ENCODE data around the gene CNTN5. TPM values are rescaled to one million over a fixed set of nuclear protein-coding genes. Genes with fewer than 3 reads are reported as not detected.

CNTN5 gene
- total RNA-seq, 2 donors from 2014 or later = not detected

DNA sequence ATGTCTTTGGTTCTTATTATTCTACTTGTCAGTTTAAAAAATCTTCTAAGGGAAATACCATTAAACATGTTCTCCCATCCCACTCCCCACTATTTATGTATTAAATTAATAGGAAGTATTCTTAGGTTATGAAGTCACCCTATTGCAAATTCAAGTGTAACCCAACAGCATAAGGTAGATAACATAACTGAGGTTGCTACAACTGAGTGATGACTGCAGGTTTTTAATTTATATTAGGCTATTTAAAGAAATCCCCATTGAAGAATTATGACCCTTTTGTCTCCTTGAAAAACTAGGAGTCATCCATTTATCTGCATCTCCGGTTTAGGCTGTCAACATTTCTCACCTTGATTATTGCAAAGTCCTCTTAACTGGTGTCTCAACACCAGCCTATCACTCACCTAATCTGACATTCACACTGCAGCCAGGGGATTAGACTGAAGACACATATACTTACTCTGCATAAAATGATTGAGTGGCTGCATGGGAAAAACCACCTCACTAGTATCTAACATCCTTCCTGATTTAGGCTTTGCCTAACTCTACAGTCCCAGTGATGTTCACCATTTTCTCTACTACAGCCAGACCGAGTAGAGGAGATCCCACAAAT lies 649.4 kb downstream of the CNTN5 start:
- Mint-ChIP-seq H3K9me3 (peaks cover 13% of the 10 kb centered on the region), H3K4me1 (no peaks in the 10 kb centered on the region), H3K27ac (no peak overlapping the region), H3K36me3 (ENCODE audit: low read depth) (no peaks in the 10 kb centered on the region), H3K27me3 (no peaks in the 10 kb centered on the region), H3K4me3 (no peak overlapping the region)
- no peak for ATAC-seq (replicated peaks)

- Mint-ChIP-seq H3K36me3 (ENCODE audit: low read depth) (no peaks in the 10 kb centered on the region), H3K27ac (no peak overlapping the region), H3K27me3 (no peaks in the 10 kb centered on the region), H3K4me3 (no peak overlapping the region), H3K4me1 (no peaks in the 10 kb centered on the region), H3K9me3 (peaks cover 13% of the 10 kb centered on the region)
- ATAC-seq (replicated peaks) = no peak
Observed at GRCh38 chr11:99671808-99672409, 651.2 kb downstream of the CNTN5 start.

DNA sequence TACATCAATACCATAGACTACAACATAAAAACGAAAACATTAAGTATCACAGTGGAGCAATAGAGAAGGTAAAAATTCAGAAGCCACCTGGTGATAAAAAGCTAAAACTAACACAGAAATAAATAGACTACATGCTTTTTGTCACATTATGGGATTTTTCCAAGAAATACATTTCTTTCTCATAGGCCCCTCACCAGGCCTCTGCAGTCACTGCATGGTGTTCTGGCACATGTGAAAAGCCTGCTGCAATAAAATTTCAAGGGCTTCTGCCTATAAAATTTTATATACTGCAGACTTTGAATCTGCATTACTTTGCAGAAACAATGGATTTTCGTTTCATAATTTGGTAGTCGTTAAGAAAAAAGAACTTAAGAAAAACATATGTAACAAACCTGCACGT lies 655.5 kb downstream of the CNTN5 start:
- H3K27ac Mint-ChIP-seq = no peak overlapping the region
- peaks cover 11% of the 10 kb centered on the region for H3K9me3 Mint-ChIP-seq
- H3K36me3 Mint-ChIP-seq (ENCODE audit: low read depth) = no peaks in the 10 kb centered on the region
- no peak for ATAC-seq (replicated peaks)
- H3K4me3 Mint-ChIP-seq = no peak overlapping the region
- H3K4me1 Mint-ChIP-seq = no peaks in the 10 kb centered on the region
- no peaks in the 10 kb centered on the region for H3K27me3 Mint-ChIP-seq

- no peak overlapping the region for H3K27ac Mint-ChIP-seq
- peaks cover 12% of the 10 kb centered on the region for H3K9me3 Mint-ChIP-seq
- no peaks in the 10 kb centered on the region for H3K4me1 Mint-ChIP-seq
- no peak for ATAC-seq (replicated peaks)
- no peaks in the 10 kb centered on the region for H3K27me3 Mint-ChIP-seq
- H3K36me3 Mint-ChIP-seq (ENCODE audit: low read depth) = no peaks in the 10 kb centered on the region
- no peak overlapping the region for H3K4me3 Mint-ChIP-seq
Observed at GRCh38 chr11:99682171-99682570, 661.4 kb downstream of the CNTN5 start.

- ATAC-seq (replicated peaks) = no peak
- Mint-ChIP-seq H3K9me3 (peaks cover 12% of the 10 kb centered on the region), H3K27ac (no peak overlapping the region), H3K36me3 (ENCODE audit: low read depth) (no peaks in the 10 kb centered on the region), H3K4me1 (no peaks in the 10 kb centered on the region), H3K4me3 (no peak overlapping the region), H3K27me3 (no peaks in the 10 kb centered on the region)
Observed at GRCh38 chr11:99682646-99683045, 661.9 kb downstream of the CNTN5 start.

DNA sequence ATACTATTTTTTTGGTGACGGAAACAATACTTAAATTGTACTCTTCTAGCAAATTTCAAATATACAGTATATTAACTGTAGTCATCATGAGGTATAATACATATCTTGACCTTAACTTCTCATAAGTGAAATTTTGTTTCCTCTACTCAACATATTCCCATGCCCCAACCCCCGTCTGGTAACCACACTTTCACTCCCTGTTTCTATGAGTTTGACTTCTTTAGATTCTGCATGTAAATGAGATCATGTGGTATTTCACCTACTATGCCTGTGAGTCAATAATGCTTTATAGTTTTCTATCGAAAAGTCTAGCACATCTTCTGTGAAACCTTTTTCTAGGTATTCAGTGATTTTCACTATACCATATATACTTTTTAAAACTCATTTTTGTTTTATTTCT lies 663.2 kb downstream of the CNTN5 start:
- H3K27ac Mint-ChIP-seq = no peak overlapping the region
- no peak overlapping the region for H3K4me3 Mint-ChIP-seq
- ATAC-seq (replicated peaks) = no peak

GRCh38 chr11:99686838-99687237 lies 666.1 kb downstream of the CNTN5 start:
- H3K4me3 Mint-ChIP-seq = no peak overlapping the region
- no peaks in the 10 kb centered on the region for H3K4me1 Mint-ChIP-seq
- no peak overlapping the region for H3K27ac Mint-ChIP-seq
- no peak for ATAC-seq (replicated peaks)
- H3K27me3 Mint-ChIP-seq = no peaks in the 10 kb centered on the region
- no peaks in the 10 kb centered on the region for H3K36me3 Mint-ChIP-seq (ENCODE audit: low read depth)
- H3K9me3 Mint-ChIP-seq = peaks cover 31% of the 10 kb centered on the region

More for the DNA sequence above, 663.2 kb downstream of the CNTN5 start:
- H3K27me3 Mint-ChIP-seq = no peaks in the 10 kb centered on the region
- H3K9me3 Mint-ChIP-seq = peaks cover 20% of the 10 kb centered on the region
- H3K36me3 Mint-ChIP-seq (ENCODE audit: low read depth) = no peaks in the 10 kb centered on the region
- H3K4me1 Mint-ChIP-seq = no peaks in the 10 kb centered on the region

- Mint-ChIP-seq H3K27me3 (no peaks in the 10 kb centered on the region), H3K9me3 (peaks cover 34% of the 10 kb centered on the region), H3K4me3 (no peak overlapping the region), H3K27ac (no peak overlapping the region), H3K36me3 (ENCODE audit: low read depth) (no peaks in the 10 kb centered on the region), H3K4me1 (no peaks in the 10 kb centered on the region)
- no peak for ATAC-seq (replicated peaks)
Observed at GRCh38 chr11:99687320-99687719, 666.6 kb downstream of the CNTN5 start.

GRCh38 chr11:99693941-99694492 lies 673.3 kb downstream of the CNTN5 start:
- H3K9me3 Mint-ChIP-seq = peaks cover 27% of the 10 kb centered on the region
- no peaks in the 10 kb centered on the region for H3K36me3 Mint-ChIP-seq (ENCODE audit: low read depth)
- no peaks in the 10 kb centered on the region for H3K27me3 Mint-ChIP-seq
- H3K4me3 Mint-ChIP-seq = no peak overlapping the region
- H3K27ac Mint-ChIP-seq = no peak overlapping the region
- no peak for ATAC-seq (replicated peaks)
- no peaks in the 10 kb centered on the region for H3K4me1 Mint-ChIP-seq

DNA sequence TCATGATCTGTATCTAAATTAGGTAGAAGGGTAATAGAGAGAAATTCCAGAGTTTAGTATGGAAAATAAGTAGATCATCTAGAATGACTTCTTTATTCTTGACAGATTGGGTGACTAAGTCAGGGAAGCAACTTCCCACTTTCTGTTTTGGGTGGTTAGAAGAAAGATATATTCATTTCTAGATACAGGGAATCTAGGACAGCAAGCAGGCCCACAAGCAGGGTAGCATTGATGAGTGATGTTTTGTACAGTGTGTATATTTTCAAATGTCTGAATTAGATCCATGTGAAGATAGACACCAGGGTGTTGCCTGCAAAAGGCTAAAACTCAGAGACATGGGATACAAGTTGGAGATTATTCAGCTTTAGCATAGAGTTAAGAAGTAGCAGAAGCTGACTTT lies 674.4 kb downstream of the CNTN5 start:
- no peak overlapping the region for H3K27ac Mint-ChIP-seq
- H3K4me3 Mint-ChIP-seq = no peak overlapping the region
- no peak for ATAC-seq (replicated peaks)
- H3K4me1 Mint-ChIP-seq = no peaks in the 10 kb centered on the region
- no peaks in the 10 kb centered on the region for H3K36me3 Mint-ChIP-seq (ENCODE audit: low read depth)
- H3K27me3 Mint-ChIP-seq = no peaks in the 10 kb centered on the region
- H3K9me3 Mint-ChIP-seq = peaks cover 27% of the 10 kb centered on the region

DNA sequence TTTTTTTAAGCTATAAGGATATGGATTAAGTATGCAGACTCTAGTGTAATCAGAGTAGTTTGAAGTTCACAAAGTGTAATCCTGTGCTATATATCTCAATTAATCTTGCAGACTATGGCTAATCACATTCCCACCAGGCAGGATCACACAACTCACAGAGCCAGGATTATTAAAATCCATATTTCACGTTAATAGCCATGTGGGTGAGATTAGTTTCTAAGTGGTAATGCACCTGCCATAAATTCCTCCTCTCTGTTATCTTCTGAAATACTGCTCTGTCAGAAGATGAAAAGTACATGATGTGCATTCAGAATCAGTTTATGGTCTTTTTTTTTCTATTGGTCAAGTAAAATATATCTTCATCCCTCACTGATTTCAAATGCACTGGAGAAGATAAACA lies 686.1 kb downstream of the CNTN5 start:
- no peak overlapping the region for H3K27ac Mint-ChIP-seq
- H3K36me3 Mint-ChIP-seq (ENCODE audit: low read depth) = no peaks in the 10 kb centered on the region
- H3K4me3 Mint-ChIP-seq = no peak overlapping the region
- no peak for ATAC-seq (replicated peaks)
- no peaks in the 10 kb centered on the region for H3K4me1 Mint-ChIP-seq
- H3K9me3 Mint-ChIP-seq = peaks cover 19% of the 10 kb centered on the region
- no peaks in the 10 kb centered on the region for H3K27me3 Mint-ChIP-seq

GRCh38 chr11:99708928-99709672 lies 688.4 kb downstream of the CNTN5 start:
- Mint-ChIP-seq H3K27ac (no peak overlapping the region), H3K4me3 (no peak overlapping the region), H3K9me3 (peaks cover 21% of the 10 kb centered on the region), H3K4me1 (no peaks in the 10 kb centered on the region), H3K36me3 (ENCODE audit: low read depth) (no peaks in the 10 kb centered on the region), H3K27me3 (no peaks in the 10 kb centered on the region)
- ATAC-seq (replicated peaks) = no peak

DNA sequence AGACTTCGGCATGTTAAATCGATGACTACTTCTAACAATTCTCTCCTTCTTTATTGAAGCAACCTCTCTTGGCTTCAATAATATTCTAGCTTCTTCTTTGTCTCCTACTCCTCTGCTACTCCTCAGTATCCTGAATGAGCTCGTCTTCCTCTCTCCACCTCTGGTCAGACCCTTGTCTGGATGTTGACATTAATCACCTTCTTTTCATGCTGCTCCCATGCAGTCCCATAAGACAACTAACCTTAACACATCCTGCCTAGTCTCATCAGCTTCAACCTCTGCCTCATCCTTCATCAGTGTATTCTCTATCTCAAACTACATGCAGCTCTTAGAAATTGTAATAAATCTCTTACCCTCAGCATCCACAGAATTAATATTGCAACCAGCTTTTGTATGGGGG lies 695.6 kb downstream of the CNTN5 start:
- Mint-ChIP-seq H3K4me1 (no peaks in the 10 kb centered on the region), H3K27ac (no peak overlapping the region), H3K4me3 (no peak overlapping the region), H3K27me3 (no peaks in the 10 kb centered on the region), H3K36me3 (ENCODE audit: low read depth) (no peaks in the 10 kb centered on the region), H3K9me3 (peaks cover 26% of the 10 kb centered on the region)
- ATAC-seq (replicated peaks) = no peak

DNA sequence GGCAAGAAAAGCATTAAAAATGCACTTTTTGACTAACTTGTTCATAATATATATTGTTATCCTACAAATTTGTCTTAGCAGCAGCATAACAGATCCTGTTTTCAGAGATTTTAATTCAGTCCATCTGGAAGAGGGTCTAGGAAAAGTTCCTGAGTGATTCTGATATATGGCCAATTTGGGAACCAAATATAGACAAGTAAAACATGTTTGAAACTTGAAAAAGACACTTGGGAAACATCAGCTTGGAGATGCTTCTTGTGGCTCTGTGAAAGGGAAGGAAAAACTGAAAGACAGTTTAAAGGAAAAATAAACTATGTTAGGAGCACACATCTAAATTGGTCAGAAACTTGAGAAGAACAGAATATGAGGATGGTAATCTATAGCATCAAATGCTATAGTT lies 697.5 kb downstream of the CNTN5 start:
- H3K27me3 Mint-ChIP-seq = no peaks in the 10 kb centered on the region
- H3K36me3 Mint-ChIP-seq (ENCODE audit: low read depth) = no peaks in the 10 kb centered on the region
- no peak overlapping the region for H3K4me3 Mint-ChIP-seq
- H3K9me3 Mint-ChIP-seq = peaks cover 29% of the 10 kb centered on the region
- H3K27ac Mint-ChIP-seq = no peak overlapping the region
- ATAC-seq (replicated peaks) = no peak
- H3K4me1 Mint-ChIP-seq = no peaks in the 10 kb centered on the region
